HUES6 (cell line): ENCODE results near the gene ADARB2.

Source experiments
- H3K27ac ChIP-seq: 2 replicates; pipeline ENCODE4 v1.7.0; 2013; ENCODE audit warnings: low read depth, mild to moderate bottlenecking, low read length, inconsistent platforms
- H3K27me3 ChIP-seq: 2 replicates; pipeline ENCODE4 v1.6.1; 2013; ENCODE audit warnings: low read length; ENCODE audit not compliant: control insufficient read depth, insufficient read depth
- H3K36me3 ChIP-seq: 2 replicates; pipeline ENCODE4 v1.6.1; 2013; ENCODE audit warnings: low read length; ENCODE audit not compliant: control insufficient read depth, insufficient read depth
- H3K4me1 ChIP-seq: 2 replicates; pipeline ENCODE4 v1.6.1; 2013; ENCODE audit warnings: low read length; ENCODE audit not compliant: control insufficient read depth, insufficient read depth
- H3K4me3 ChIP-seq: 2 replicates; pipeline ENCODE4 v1.5.1; 2013; ENCODE audit warnings: low read depth, low read length
- H3K9ac ChIP-seq: one replicate; pipeline ENCODE4 v1.6.1; 2013; ENCODE audit warnings: mild to moderate bottlenecking, low read length
- H3K9me3 ChIP-seq: 2 replicates; pipeline ENCODE4 v1.6.1; 2013; ENCODE audit warnings: low read depth, low read length; ENCODE audit not compliant: control insufficient read depth, insufficient read depth

The ADARB2 gene

GRCh38 chr10:1521741-1522140 is 215.6 kb downstream of the ADARB2 start:
- Histone ChIP-seq H3K9me3 (no peaks in the 10 kb centered on the region), H3K27ac (no peak overlapping the region), H3K4me3 (no peak overlapping the region), H3K27me3 (no peaks in the 10 kb centered on the region), H3K4me1 (peaks cover 18% of the 10 kb centered on the region), H3K36me3 (no peaks in the 10 kb centered on the region), H3K9ac (no peak overlapping the region)

- H3K36me3 ChIP-seq = no peaks in the 10 kb centered on the region
- peaks cover 18% of the 10 kb centered on the region for H3K4me1 ChIP-seq
- no peaks in the 10 kb centered on the region for H3K27me3 ChIP-seq
- H3K4me3 ChIP-seq = no peak overlapping the region
- no peak overlapping the region for H3K27ac ChIP-seq
- no peaks in the 10 kb centered on the region for H3K9me3 ChIP-seq
- H3K9ac ChIP-seq = no peak overlapping the region
These were observed 216.3 kb downstream of the ADARB2 start for GRCh38 chr10:1520909-1521565.

GRCh38 chr10:1519391-1519790 is 217.9 kb downstream of the ADARB2 start:
- no peaks in the 10 kb centered on the region for H3K27me3 ChIP-seq
- H3K4me3 ChIP-seq = no peak overlapping the region
- peaks cover 18% of the 10 kb centered on the region for H3K4me1 ChIP-seq
- no peaks in the 10 kb centered on the region for H3K9me3 ChIP-seq
- no peaks in the 10 kb centered on the region for H3K36me3 ChIP-seq
- H3K27ac ChIP-seq = no peak overlapping the region
- no peak overlapping the region for H3K9ac ChIP-seq

- H3K9ac ChIP-seq = no peak overlapping the region
- peaks cover 16% of the 10 kb centered on the region for H3K4me1 ChIP-seq
- no peaks in the 10 kb centered on the region for H3K9me3 ChIP-seq
- no peaks in the 10 kb centered on the region for H3K27me3 ChIP-seq
- H3K4me3 ChIP-seq = no peak overlapping the region
- no peak overlapping the region for H3K27ac ChIP-seq
- H3K36me3 ChIP-seq = no peaks in the 10 kb centered on the region
These were observed 219.6 kb downstream of the ADARB2 start for GRCh38 chr10:1517684-1518083.

- H3K9ac ChIP-seq = no peak overlapping the region
- no peaks in the 10 kb centered on the region; the same call in 1 of the 2 replicates for H3K9me3 ChIP-seq
- H3K27me3 ChIP-seq = no peaks in the 10 kb centered on the region
These were observed 220.7 kb downstream of the ADARB2 start for GRCh38 chr10:1516492-1517165.

GRCh38 chr10:1515780-1516491 is 221.4 kb downstream of the ADARB2 start:
- Histone ChIP-seq H3K36me3 (no peaks in the 10 kb centered on the region), H3K4me3 (no peak overlapping the region), H3K27ac (no peak overlapping the region), H3K9ac (no peak overlapping the region), H3K4me1 (peaks cover under 1% of the 10 kb centered on the region; the same call in 1 of the 2 replicates), H3K9me3 (no peaks in the 10 kb centered on the region; the same call in 1 of the 2 replicates), H3K27me3 (no peaks in the 10 kb centered on the region)

More at GRCh38 chr10:1516492-1517165, 220.7 kb downstream of the ADARB2 start:
- no peak overlapping the region for H3K4me3 ChIP-seq
- no peak overlapping the region for H3K27ac ChIP-seq
- H3K36me3 ChIP-seq = no peaks in the 10 kb centered on the region
- peaks cover 6% of the 10 kb centered on the region for H3K4me1 ChIP-seq

- Histone ChIP-seq H3K27me3 (no peaks in the 10 kb centered on the region), H3K36me3 (no peaks in the 10 kb centered on the region), H3K9ac (no peak overlapping the region), H3K27ac (no peak overlapping the region), H3K9me3 (no peaks in the 10 kb centered on the region; the same call in 1 of the 2 replicates), H3K4me1 (no peaks in the 10 kb centered on the region), H3K4me3 (no peak overlapping the region)
These were observed 222.1 kb downstream of the ADARB2 start for GRCh38 chr10:1515121-1515779.

- Histone ChIP-seq H3K27me3 (no peaks in the 10 kb centered on the region), H3K4me3 (no peak overlapping the region), H3K4me1 (no peaks in the 10 kb centered on the region), H3K9ac (no peak overlapping the region), H3K36me3 (no peaks in the 10 kb centered on the region), H3K9me3 (no peaks in the 10 kb centered on the region; the same call in 1 of the 2 replicates), H3K27ac (no peak overlapping the region)
These were observed 222.6 kb downstream of the ADARB2 start for GRCh38 chr10:1514681-1515080.

GRCh38 chr10:1513221-1513620 is 224.1 kb downstream of the ADARB2 start:
- Histone ChIP-seq H3K4me3 (no peak overlapping the region), H3K36me3 (no peaks in the 10 kb centered on the region), H3K9me3 (no peaks in the 10 kb centered on the region; the same call in 1 of the 2 replicates), H3K9ac (no peak overlapping the region), H3K4me1 (no peaks in the 10 kb centered on the region), H3K27me3 (no peaks in the 10 kb centered on the region), H3K27ac (no peak overlapping the region)

GRCh38 chr10:1509011-1509530 is 228.3 kb downstream of the ADARB2 start:
- H3K27me3 ChIP-seq = no peaks in the 10 kb centered on the region
- no peaks in the 10 kb centered on the region for H3K4me1 ChIP-seq
- peaks cover 3% of the 10 kb centered on the region for H3K9me3 ChIP-seq
- H3K36me3 ChIP-seq = no peaks in the 10 kb centered on the region
- no peak overlapping the region for H3K27ac ChIP-seq
- H3K4me3 ChIP-seq = no peak overlapping the region
- no peak overlapping the region for H3K9ac ChIP-seq
